Measurements from ENCODE around the gene TEAD3.

Gene TEAD3

GRCh38 chr6:35499372-35499771 is 2.5 kb upstream of the TEAD3 start:
- H3K9ac ChIP-seq (ENCODE audit: low read depth, low read length) = no peak overlapping the region
- H3K9me3 ChIP-seq (ENCODE audit: insufficient read depth, low read depth, low read length) = no peaks in the 10 kb centered on the region
- 87% methylated on average over 4 of the region's 4 CpGs for WGBS
- peaks cover 24% of the 10 kb centered on the region for H3K4me1 ChIP-seq (ENCODE audit: insufficient read depth, low read length)
- H3K27ac ChIP-seq (ENCODE audit: low read depth, low read length) = no peak overlapping the region
- no peaks in the 10 kb centered on the region for H3K36me3 ChIP-seq (ENCODE audit: insufficient read depth, low read length)
- H3K27me3 ChIP-seq (ENCODE audit: insufficient read depth, low read length) = peaks cover 8% of the 10 kb centered on the region
- no peak overlapping the region for H3K4me3 ChIP-seq (ENCODE audit: low read length)

GRCh38 chr6:35498422-35499067 is 1.7 kb upstream of the TEAD3 start:
- Histone ChIP-seq H3K9me3 (ENCODE audit: insufficient read depth, low read depth, low read length) (no peaks in the 10 kb centered on the region), H3K4me3 (ENCODE audit: low read length) (peak overlapping the region; percentile 74), H3K27me3 (ENCODE audit: insufficient read depth, low read length) (peaks cover 8% of the 10 kb centered on the region), H3K27ac (ENCODE audit: low read depth, low read length) (no peak overlapping the region), H3K4me1 (ENCODE audit: insufficient read depth, low read length) (peaks cover 32% of the 10 kb centered on the region), H3K36me3 (ENCODE audit: insufficient read depth, low read length) (no peaks in the 10 kb centered on the region), H3K9ac (ENCODE audit: low read depth, low read length) (peak overlapping the region; percentile 91)
- 31% methylated on average over 14 of the region's 14 CpGs for WGBS

- H3K4me3 ChIP-seq (ENCODE audit: low read length) = peak overlapping the region; percentile 74
- peaks cover 8% of the 10 kb centered on the region for H3K27me3 ChIP-seq (ENCODE audit: insufficient read depth, low read length)
- H3K27ac ChIP-seq (ENCODE audit: low read depth, low read length) = peak overlapping the region; percentile 83
- peak overlapping the region; percentile 91 for H3K9ac ChIP-seq (ENCODE audit: low read depth, low read length)
- H3K36me3 ChIP-seq (ENCODE audit: insufficient read depth, low read length) = no peaks in the 10 kb centered on the region
- H3K4me1 ChIP-seq (ENCODE audit: insufficient read depth, low read length) = peaks cover 37% of the 10 kb centered on the region
- 3% methylated on average over 76 of the region's 77 CpGs for WGBS
- H3K9me3 ChIP-seq (ENCODE audit: insufficient read depth, low read depth, low read length) = no peaks in the 10 kb centered on the region
Measured at GRCh38 chr6:35497571-35498421, 917 bp upstream of the TEAD3 start.

- Histone ChIP-seq H3K9ac (ENCODE audit: low read depth, low read length) (peak overlapping the region; percentile 64), H3K4me3 (ENCODE audit: low read length) (peak overlapping the region; percentile 70)
- 2% methylated on average over 56 of the region's 63 CpGs for WGBS
Measured at GRCh38 chr6:35496036-35496840, 641 bp downstream of the TEAD3 start.

GRCh38 chr6:35495258-35496035 is 1.4 kb downstream of the TEAD3 start:
- peak overlapping the region; percentile 70 for H3K4me3 ChIP-seq (ENCODE audit: low read length)
- H3K27me3 ChIP-seq (ENCODE audit: insufficient read depth, low read length) = peaks cover 8% of the 10 kb centered on the region
- no peak overlapping the region for H3K27ac ChIP-seq (ENCODE audit: low read depth, low read length)
- WGBS = 46% methylated on average over 8 of the region's 9 CpGs
- H3K36me3 ChIP-seq (ENCODE audit: insufficient read depth, low read length) = no peaks in the 10 kb centered on the region
- peaks cover 55% of the 10 kb centered on the region for H3K4me1 ChIP-seq (ENCODE audit: insufficient read depth, low read length)
- H3K9ac ChIP-seq (ENCODE audit: low read depth, low read length) = no peak overlapping the region
- H3K9me3 ChIP-seq (ENCODE audit: insufficient read depth, low read depth, low read length) = no peaks in the 10 kb centered on the region

More at GRCh38 chr6:35496036-35496840, 641 bp downstream of the TEAD3 start:
- H3K36me3 ChIP-seq (ENCODE audit: insufficient read depth, low read length) = no peaks in the 10 kb centered on the region
- H3K27me3 ChIP-seq (ENCODE audit: insufficient read depth, low read length) = peaks cover 8% of the 10 kb centered on the region
- peaks cover 52% of the 10 kb centered on the region for H3K4me1 ChIP-seq (ENCODE audit: insufficient read depth, low read length)
- no peaks in the 10 kb centered on the region for H3K9me3 ChIP-seq (ENCODE audit: insufficient read depth, low read depth, low read length)
- H3K27ac ChIP-seq (ENCODE audit: low read depth, low read length) = peak overlapping the region; percentile 76; the same call in 1 of the 2 replicates

- 36% methylated on average over 4 of the region's 4 CpGs for WGBS
- Histone ChIP-seq H3K4me1 (ENCODE audit: insufficient read depth, low read length) (peaks cover 61% of the 10 kb centered on the region), H3K36me3 (ENCODE audit: insufficient read depth, low read length) (no peaks in the 10 kb centered on the region), H3K4me3 (ENCODE audit: low read length) (no peak overlapping the region), H3K9me3 (ENCODE audit: insufficient read depth, low read depth, low read length) (no peaks in the 10 kb centered on the region), H3K27ac (ENCODE audit: low read depth, low read length) (no peak overlapping the region), H3K27me3 (ENCODE audit: insufficient read depth, low read length) (peaks cover 8% of the 10 kb centered on the region), H3K9ac (ENCODE audit: low read depth, low read length) (no peak overlapping the region)
Measured at GRCh38 chr6:35494161-35494563, 2.7 kb downstream of the TEAD3 start.

- Histone ChIP-seq H3K9me3 (ENCODE audit: insufficient read depth, low read depth, low read length) (no peaks in the 10 kb centered on the region), H3K27me3 (ENCODE audit: insufficient read depth, low read length) (peaks cover 3% of the 10 kb centered on the region; the same call in 1 of the 2 replicates), H3K36me3 (ENCODE audit: insufficient read depth, low read length) (no peaks in the 10 kb centered on the region), H3K4me1 (ENCODE audit: insufficient read depth, low read length) (peaks cover 55% of the 10 kb centered on the region), H3K27ac (ENCODE audit: low read depth, low read length) (no peak overlapping the region), H3K4me3 (ENCODE audit: low read length) (no peak overlapping the region), H3K9ac (ENCODE audit: low read depth, low read length) (no peak overlapping the region)
- WGBS = 89% methylated on average over 28 of the region's 28 CpGs
Measured at GRCh38 chr6:35493307-35493983, 3.4 kb downstream of the TEAD3 start.

- no peak overlapping the region for H3K4me3 ChIP-seq (ENCODE audit: low read length)
- no peaks in the 10 kb centered on the region for H3K27me3 ChIP-seq (ENCODE audit: insufficient read depth, low read length)
- H3K27ac ChIP-seq (ENCODE audit: low read depth, low read length) = no peak overlapping the region; the same call in 1 of the 2 replicates
- H3K36me3 ChIP-seq (ENCODE audit: insufficient read depth, low read length) = no peaks in the 10 kb centered on the region
- no peak overlapping the region for H3K9ac ChIP-seq (ENCODE audit: low read depth, low read length)
- H3K9me3 ChIP-seq (ENCODE audit: insufficient read depth, low read depth, low read length) = no peaks in the 10 kb centered on the region
- H3K4me1 ChIP-seq (ENCODE audit: insufficient read depth, low read length) = peaks cover 58% of the 10 kb centered on the region
- 78% methylated on average over 6 of the region's 7 CpGs for WGBS
Measured at GRCh38 chr6:35492974-35493284, 4.0 kb downstream of the TEAD3 start.

- H3K36me3 ChIP-seq (ENCODE audit: insufficient read depth, low read length) = no peaks in the 10 kb centered on the region
- H3K27me3 ChIP-seq (ENCODE audit: insufficient read depth, low read length) = no peaks in the 10 kb centered on the region
- H3K9ac ChIP-seq (ENCODE audit: low read depth, low read length) = no peak overlapping the region
- no peaks in the 10 kb centered on the region for H3K9me3 ChIP-seq (ENCODE audit: insufficient read depth, low read depth, low read length)
- peaks cover 63% of the 10 kb centered on the region for H3K4me1 ChIP-seq (ENCODE audit: insufficient read depth, low read length)
- 0 out of 2 replicates have a peak overlapping the region, but pooled peaks have one; percentile 12 for H3K4me3 ChIP-seq (ENCODE audit: low read length)
- 17% methylated on average over 5 of the region's 7 CpGs for WGBS
- H3K27ac ChIP-seq (ENCODE audit: low read depth, low read length) = peak overlapping the region; percentile 45
Measured at GRCh38 chr6:35492258-35492973, 4.5 kb downstream of the TEAD3 start.

Data from HUES64 (cell line).